CD4-positive, alpha-beta T cell treated with Interleukin-12 subunit alpha and Interleukin-12 subunit beta, for 1 hour (primary cell): ENCODE results near the gene RIN3.

Experiments
- DNase-seq: peaks from one replicate; pipeline ENCODE4 v3.0.0-alpha.2; 2020

Gene RIN3

DNA sequence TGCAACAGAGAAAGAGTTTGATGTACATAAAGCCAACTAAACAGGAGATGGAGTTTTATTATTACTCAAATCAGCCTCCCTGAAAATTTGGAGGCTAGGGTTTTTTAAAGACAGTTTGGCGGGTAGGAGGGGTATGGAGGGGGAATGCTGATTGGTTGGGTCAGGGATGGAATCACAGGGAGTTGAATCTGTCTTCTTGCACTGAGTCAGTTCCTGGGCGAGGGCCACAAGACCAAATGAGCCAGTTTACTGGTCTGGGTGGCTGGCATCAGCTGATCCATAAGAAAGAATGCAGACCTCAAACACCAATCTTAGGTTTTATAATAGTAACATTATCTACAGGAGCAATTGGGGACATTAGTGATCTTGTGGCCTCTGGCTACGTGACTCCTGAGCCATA, 64.9 kb downstream of the RIN3 start:
- DNase-seq = no peak

GRCh38 chr14:92579244-92579936, 65.8 kb downstream of the RIN3 start:
- no peak for DNase-seq

DNA sequence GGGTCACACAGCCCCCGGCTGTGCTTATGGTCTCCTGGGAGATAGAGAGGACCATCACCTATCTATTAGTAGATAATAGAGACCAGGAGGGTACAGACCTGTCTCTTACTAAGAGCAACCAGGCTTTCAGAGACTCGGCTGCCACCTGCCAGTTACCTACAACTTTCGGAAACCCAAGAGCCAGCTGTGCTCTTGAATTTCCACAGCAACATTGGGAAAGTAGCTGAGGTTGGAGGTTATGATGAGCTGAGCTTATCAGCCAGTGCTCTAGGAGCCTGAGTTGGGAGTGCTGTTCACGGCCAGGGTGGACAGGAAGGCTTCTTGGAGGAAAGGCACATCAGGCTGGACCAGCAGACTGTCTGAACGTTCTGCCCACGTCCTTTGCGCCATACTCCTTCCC, 67.6 kb downstream of the RIN3 start:
- DNase-seq = no peak

DNA sequence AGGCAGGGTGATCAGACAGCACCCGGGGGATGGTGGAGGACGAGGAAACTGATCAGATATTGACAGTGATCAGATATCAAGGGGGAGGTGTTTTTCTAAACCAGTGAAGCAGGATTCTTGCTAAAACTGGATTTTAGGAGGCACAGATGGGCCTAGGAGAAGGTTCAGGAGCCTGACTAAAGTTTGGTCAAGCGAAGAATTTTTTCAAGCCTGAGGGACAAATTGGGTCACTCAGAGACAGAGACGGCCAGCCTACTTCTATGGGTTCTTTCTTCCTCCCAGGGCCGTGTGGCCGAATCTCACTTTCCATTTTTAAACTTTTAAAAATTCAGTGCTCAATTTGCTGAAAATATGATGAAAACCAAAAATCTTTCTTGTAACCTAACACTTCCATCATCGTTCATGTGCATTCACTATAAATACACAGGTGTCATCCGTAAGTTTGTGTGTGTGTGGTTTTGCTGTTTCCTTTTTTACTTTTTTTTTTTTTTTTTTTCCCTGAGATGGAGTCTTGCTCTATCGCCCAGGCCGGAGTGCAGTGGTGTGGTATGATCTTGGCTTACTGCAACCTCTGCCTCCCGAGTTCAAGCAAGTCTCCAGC, 68.5 kb downstream of the RIN3 start:
- no peak for DNase-seq

GRCh38 chr14:92582706-92583452, 69.3 kb downstream of the RIN3 start:
- DNase-seq = peak; percentile 45

DNA sequence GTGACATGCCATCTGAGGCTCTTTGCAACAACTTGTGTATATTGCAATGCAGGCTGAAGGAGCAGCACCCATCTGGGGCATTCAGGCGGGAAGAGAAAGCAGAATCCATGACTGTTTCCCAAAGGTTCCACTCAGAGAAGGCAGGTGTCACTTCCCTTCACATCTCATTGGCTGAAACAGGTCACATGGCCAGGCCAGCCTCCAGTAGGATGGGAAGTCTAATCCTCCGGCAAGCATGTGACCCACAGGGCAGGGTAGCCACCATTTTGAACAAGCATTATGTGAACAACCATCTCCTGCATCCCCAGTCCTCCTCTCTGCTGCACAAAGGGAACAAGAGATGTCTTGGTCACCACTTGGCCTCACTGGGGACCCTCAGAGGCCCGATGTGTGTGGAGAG, 70.6 kb downstream of the RIN3 start:
- no peak for DNase-seq

- no peak for DNase-seq
Observed at GRCh38 chr14:92584816-92585215, 71.2 kb downstream of the RIN3 start.

DNA sequence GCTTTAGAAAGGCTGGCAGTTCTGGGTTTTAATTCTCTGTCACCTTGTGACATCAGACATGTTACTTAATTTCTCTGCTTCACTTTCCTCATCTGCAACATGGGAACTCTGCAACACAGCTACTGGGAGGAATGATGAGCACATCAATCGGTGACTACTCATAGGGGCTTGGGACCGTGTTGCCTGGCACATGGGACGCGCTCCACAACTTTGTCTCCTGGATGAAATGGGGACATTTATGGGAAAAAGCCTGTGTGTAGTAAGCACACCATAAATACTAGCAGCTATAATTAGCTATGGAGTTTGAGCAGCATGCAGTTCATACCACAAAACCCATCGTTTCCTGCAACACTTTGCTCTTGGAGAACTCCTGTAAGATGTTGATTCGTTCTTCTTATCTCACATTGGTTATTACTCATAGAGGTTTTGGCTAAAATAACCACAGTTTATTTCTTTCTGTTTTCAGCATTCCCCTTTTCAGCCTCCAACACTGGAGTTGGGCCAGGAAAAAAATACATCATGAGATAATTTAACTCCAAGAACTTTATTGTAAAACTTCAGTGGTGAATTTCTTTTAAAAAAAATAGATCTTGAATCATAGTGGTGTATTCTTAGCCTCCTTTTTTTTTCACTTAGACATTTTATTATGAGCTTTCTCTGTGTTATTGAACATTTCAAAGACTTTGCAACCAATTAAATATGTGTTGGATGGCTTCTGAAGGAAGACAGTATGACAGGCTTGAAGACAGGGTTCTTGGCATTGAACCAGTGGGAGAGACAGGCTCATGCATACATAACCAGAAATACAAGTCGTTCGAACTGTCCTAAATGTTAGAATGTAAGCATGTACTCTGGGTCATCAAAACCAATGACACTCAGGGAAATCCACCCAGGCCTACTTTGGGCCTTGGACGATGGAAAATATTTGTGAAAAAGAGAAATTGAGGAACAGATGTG, 72.7 kb downstream of the RIN3 start:
- peak; percentile 66 for DNase-seq

- DNase-seq = peak; percentile 42
Observed at GRCh38 chr14:92586963-92587699, 73.5 kb downstream of the RIN3 start.

GRCh38 chr14:92587700-92588085, 74.1 kb downstream of the RIN3 start:
- DNase-seq = no peak

DNA sequence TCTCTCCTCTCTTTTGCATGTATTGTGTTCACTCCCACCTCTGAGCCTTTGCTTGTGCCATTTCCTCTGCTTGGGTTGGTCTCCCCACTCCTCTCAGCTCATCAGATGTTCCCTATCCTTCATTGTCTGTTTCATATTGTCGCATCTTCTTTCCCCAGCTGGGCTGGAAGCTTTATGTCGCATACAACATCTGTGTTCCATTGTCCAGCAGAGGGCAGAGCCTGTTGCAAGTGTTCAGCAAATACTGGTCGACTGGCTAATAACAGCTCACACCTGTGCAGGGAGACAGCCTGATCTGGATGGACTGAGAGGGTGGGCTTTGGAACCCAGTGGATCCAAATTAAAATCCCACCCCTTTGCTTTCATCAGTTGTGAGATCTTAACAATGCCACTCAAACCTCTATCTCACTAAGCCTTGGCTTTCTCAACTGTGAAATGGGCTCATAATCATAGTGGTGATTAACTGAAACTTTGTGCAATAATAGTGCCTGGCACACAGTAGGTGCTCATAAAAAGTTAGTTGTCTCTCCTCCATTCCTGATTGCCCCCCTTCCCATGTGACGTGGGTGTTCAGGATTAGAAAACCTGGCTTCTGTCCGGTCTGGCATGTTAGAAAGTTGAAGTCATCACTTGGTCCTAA, 75.8 kb downstream of the RIN3 start:
- no peak for DNase-seq

- no peak for DNase-seq
Observed at GRCh38 chr14:92590176-92590575, 76.6 kb downstream of the RIN3 start.

DNA sequence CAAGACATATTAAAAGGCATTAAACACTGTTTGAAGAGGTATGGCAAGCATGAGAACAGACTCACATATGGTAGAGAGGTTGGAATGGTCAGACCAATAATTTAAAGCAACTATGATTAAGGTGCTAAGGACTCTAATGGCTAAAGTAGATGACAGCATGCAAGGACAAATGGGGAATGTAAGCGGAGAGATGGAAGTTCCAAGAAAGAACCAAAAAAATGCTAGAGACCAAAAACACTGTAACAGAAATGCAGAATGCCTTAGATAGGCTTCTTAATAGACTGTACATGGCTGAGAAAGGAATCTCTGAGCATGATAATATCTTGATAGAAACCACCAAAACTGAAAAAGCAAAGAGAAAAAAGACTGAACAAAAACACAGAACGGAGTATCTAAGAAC, 77.4 kb downstream of the RIN3 start:
- no peak for DNase-seq

DNA sequence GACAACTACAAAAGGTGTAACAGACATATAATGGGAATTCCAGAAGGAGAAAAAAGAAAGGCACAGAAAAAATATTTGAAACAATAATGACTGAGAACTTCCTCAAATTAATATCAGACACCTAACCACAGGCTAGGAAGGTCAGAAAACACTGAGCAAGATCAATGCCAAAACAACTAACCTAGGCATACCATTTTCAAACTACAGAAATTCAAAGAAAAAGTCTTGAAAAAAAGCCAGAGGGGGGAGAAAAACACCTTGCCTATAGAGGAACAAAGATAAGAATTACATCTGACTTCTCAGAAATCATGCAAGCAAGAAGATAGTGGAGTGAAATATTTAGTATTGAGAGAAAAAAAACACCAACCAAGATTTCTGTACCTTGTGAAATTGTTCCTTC, 77.8 kb downstream of the RIN3 start:
- no peak for DNase-seq

GRCh38 chr14:92595267-92595666, 81.7 kb downstream of the RIN3 start:
- no peak for DNase-seq

DNA sequence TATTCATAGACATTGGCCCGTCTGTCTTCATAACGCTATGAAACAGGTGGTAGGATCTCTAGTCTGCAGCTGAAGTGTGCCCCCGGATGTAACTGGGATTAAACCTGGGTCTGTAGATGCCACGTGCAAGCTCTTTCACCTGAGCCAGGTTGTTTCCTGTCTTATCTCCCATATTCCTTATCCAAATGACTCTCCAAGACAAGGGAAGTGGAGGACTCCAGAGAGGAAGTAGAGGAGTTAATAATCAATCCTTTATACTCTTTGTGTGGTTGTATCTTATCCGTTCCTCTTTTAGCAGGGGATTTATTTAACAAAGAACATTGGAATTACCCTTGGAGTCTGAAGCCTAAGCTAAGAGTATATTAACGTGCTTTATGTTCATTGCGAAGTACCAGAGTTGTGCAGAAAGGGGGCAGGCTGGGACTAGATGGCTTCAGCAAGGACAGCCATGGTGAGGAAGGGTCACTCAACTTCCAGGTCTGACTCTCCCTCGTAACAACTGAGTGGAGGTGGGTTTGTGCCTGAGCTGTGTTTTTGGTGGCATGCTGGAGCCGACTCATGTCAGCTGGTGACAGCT, 82.8 kb downstream of the RIN3 start:
- DNase-seq = no peak

GRCh38 chr14:92597906-92598905, 84.6 kb downstream of the RIN3 start:
- no peak for DNase-seq

- no peak for DNase-seq
Observed at GRCh38 chr14:92599811-92600210, 86.2 kb downstream of the RIN3 start.

GRCh38 chr14:92600318-92601053, 86.9 kb downstream of the RIN3 start:
- DNase-seq = no peak
